ENCODE measurements around the gene LAMA2. TPM values are rescaled to one million over a fixed set of nuclear protein-coding genes. Genes with fewer than 3 reads are reported as not detected.
A peak's percentile ranks its signal among the peaks of the same experiment; 100 is the strongest.

LAMA2 gene
- total RNA-seq, 3 donors from 2014 or later, result 116 to 293 (median 118) TPM

DNA sequence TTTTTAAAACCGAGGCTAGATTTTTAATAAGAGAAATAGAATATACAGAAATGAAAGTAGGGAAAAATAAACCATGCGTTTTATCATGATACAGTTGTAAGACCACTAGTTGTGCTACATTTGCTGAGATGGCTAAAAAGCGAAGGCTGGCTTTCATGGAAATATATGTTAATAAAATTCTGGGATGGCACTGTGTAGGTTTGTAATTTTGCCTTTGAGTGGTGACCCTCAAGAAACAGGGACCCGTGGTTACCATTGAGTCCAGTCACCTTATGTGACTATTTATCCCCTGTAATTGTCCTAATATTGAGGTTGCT, 593.3 kb downstream of the LAMA2 start:
- no peaks in the 10 kb centered on the region for H3K9me3 ChIP-seq
- intact Hi-C loops (cut with DNase I; ENCODE audit: low total_unique reads), result no loop called here
- no peak overlapping the region for H3K27ac ChIP-seq
- H3K4me1 ChIP-seq, result no peaks in the 10 kb centered on the region
- TF ChIP-seq POLR2A (IDR thresholded peaks at IDR 0.05) (no peak), POLR2AphosphoS5 (IDR thresholded peaks at IDR 0.05) (no peak), CTCF (IDR thresholded peaks at IDR 0.05) (no peak)
- H3K36me3 ChIP-seq, result no peaks in the 10 kb centered on the region
- H3K4me3 ChIP-seq, result no peak overlapping the region
- H3K27me3 ChIP-seq, result no peaks in the 10 kb centered on the region
- DNase-seq (ENCODE audit: low spot score in 2 of 2), result no peak

DNA sequence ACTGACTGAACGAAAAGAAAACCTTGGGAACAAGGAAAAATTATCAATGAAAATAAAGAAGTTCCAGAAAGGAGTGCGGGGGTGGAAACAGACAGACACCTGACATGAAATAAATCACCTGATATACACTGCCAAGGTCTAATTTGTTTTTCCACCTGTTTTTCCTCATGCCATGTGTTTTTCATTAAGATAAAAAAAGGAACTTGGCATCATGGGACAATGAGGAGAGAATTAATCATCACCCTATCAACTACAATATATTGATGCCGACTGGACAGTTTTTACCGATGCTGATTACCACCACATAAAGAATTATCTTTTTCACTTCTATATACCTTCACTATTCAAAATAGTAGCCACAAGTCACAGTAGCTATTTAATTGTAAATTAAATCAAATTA, 593.9 kb downstream of the LAMA2 start:
- H3K36me3 ChIP-seq, result no peaks in the 10 kb centered on the region
- H3K4me1 ChIP-seq, result no peaks in the 10 kb centered on the region
- intact Hi-C loops (cut with DNase I; ENCODE audit: low total_unique reads), result no loop called here
- no peaks in the 10 kb centered on the region for H3K9me3 ChIP-seq
- no peak overlapping the region for H3K27ac ChIP-seq
- H3K27me3 ChIP-seq, result no peaks in the 10 kb centered on the region
- TF ChIP-seq POLR2A (IDR thresholded peaks at IDR 0.05), result no peak
- no peak overlapping the region for H3K4me3 ChIP-seq
- DNase-seq (ENCODE audit: low spot score in 2 of 2), result no peak

GRCh38 chr6:129478379-129478778, 595.4 kb downstream of the LAMA2 start:
- intact Hi-C loops (cut with DNase I; ENCODE audit: low total_unique reads), result no loop called here
- TF ChIP-seq POLR2AphosphoS5 (IDR thresholded peaks at IDR 0.05) (no peak), POLR2A (IDR thresholded peaks at IDR 0.05) (no peak), CTCF (IDR thresholded peaks at IDR 0.05) (no peak)

DNA sequence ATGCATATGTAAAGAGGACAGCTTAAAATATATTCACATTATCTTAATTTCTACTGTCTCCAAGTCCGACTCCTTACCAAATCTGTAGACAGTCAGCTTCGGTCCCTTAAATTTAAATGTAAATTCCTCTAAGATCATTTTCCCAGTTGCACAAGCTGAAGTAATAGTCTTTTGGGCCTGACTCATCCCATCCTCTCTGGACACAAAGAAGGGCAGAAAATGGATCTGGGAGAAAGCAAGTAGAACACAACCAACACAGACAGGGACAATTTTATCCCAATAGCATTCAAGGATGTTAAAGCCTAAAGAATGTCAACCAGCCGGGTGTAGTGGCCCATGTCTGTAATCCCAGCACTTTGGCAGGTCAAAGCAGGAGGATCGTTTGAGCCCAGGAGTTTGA, 598.8 kb downstream of the LAMA2 start:
- DNase-seq (ENCODE audit: low spot score in 2 of 2), result no peak
- intact Hi-C loops (cut with DNase I; ENCODE audit: low total_unique reads), result no loop called here
- Histone ChIP-seq H3K4me1 (no peaks in the 10 kb centered on the region), H3K27ac (no peak overlapping the region), H3K36me3 (no peaks in the 10 kb centered on the region), H3K27me3 (no peaks in the 10 kb centered on the region), H3K9me3 (no peaks in the 10 kb centered on the region), H3K4me3 (no peak overlapping the region)
- no peak for TF ChIP-seq CTCF (IDR thresholded peaks at IDR 0.05)
- no peak for TF ChIP-seq POLR2A (IDR thresholded peaks at IDR 0.05)

More at GRCh38 chr6:129478379-129478778, 595.4 kb downstream of the LAMA2 start:
- Histone ChIP-seq H3K4me1 (no peaks in the 10 kb centered on the region), H3K4me3 (no peak overlapping the region), H3K27me3 (no peaks in the 10 kb centered on the region), H3K9me3 (no peaks in the 10 kb centered on the region), H3K36me3 (no peaks in the 10 kb centered on the region), H3K27ac (no peak overlapping the region)
- DNase-seq (ENCODE audit: low spot score in 2 of 2), result no peak

DNA sequence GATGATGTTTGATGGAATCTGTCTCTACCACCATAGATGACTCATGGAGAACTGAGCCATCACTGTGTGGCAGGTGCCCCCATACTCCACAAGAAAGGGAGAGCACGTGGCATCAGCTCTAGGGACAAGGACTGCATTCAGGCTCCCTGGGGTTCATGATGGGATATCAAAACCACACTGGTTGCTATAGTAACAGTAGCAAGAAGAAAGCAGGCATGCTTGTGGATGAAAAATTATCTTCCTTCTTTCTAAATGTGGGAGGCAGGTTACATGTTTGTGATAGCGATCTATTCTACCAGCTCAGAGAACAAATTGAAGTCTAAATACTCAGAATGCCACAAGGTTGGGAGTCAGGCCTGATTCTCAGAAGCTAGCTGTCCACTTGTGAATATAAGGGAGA, 602.8 kb downstream of the LAMA2 start:
- H3K4me3 ChIP-seq, result no peak overlapping the region

More for the DNA sequence above, 602.8 kb downstream of the LAMA2 start:
- H3K4me1 ChIP-seq, result peaks cover 0 to 5% of the 10 kb centered on the region in 2 donors
- no peaks in the 10 kb centered on the region for H3K36me3 ChIP-seq
- H3K9me3 ChIP-seq, result no peaks in the 10 kb centered on the region
- no peaks in the 10 kb centered on the region for H3K27me3 ChIP-seq
- TF ChIP-seq CTCF (IDR thresholded peaks at IDR 0.05), result no peak
- no peak for TF ChIP-seq POLR2A (IDR thresholded peaks at IDR 0.05)
- no peak for TF ChIP-seq POLR2AphosphoS5 (IDR thresholded peaks at IDR 0.05)
- H3K27ac ChIP-seq, result peak overlapping the region; percentile 15 to 22
- intact Hi-C loops (cut with DNase I; ENCODE audit: low total_unique reads), result no loop called here
- DNase-seq (ENCODE audit: low spot score in 2 of 2), result no peak

Measured in breast epithelium (tissue), 4 donors.